ENCODE data around the gene NDUFS2. TPM values are rescaled to one million over a fixed set of nuclear protein-coding genes. Genes with fewer than 3 reads are reported as not detected.

The NDUFS2 gene
- total RNA-seq = 100 to 1,000 TPM; 206 to 260 (median 226) TPM

DNA sequence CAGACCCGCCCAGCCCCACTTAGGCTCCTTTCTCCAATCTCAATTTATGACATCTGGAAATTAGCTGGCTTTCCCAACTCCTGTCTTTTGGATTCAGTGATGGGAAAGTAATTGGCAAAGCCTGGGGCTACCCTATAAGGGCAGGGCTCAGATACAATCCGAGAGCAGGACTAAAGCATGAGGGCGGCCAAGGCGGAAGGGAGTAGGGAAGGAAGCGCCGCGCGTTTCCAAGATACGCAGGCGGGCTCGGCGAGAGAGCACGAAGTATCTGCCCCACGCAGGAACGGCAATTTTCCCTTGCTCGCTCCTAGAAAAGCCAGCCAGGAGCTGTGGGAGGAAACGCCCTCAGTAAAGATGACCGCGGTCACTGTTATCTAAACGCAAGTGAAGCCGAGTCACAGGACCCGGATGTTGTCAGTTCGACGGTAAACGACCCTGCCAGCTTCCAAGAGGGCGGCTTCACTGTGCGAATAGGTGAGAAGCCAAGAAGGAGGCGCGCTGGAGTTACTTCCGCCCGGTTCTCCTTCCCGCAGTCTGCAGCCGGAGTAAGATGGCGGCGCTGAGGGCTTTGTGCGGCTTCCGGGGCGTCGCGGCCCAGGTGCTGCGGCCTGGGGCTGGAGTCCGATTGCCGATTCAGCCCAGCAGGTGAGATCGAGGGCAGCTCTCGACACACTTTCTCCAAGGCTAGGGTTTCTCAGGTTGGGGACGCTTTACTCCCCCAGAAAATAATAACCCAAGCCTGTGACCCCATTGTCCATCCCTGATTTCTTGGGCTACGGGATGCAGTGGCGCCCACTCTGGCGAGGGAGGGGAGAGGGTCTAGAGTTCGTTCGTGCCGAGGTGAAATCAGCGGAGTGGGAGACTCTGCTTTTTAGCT, at the start of gene NDUFS2:
Gene NDUFS2, plus strand, starts transcription at position 532 of the 877 bp plus-strand sequence. Its CDS starts 19 bp downstream, at position 551.
- in situ Hi-C loops (cut with MboI; ENCODE audit: low sequenced_read_pairs in 4 of 4) = loop anchor here in 2 of 4 donors (25.0 kb wide), 1 partner anchor 535 kb away; the partner anchor contains the start of gene DUSP12 (in 2 of the 2)
- H3K4me1 ChIP-seq = peaks cover 58 to 81% of the 10 kb centered on the region in 2 donors
- intact Hi-C loops (cut with DNase I; ENCODE audit: low total_unique reads) = loop anchor here (1.0 to 5.0 kb wide), 4 partner anchors 25 to 185 kb away; partner anchors contain the start of genes DEDD and TOMM40L

DNA sequence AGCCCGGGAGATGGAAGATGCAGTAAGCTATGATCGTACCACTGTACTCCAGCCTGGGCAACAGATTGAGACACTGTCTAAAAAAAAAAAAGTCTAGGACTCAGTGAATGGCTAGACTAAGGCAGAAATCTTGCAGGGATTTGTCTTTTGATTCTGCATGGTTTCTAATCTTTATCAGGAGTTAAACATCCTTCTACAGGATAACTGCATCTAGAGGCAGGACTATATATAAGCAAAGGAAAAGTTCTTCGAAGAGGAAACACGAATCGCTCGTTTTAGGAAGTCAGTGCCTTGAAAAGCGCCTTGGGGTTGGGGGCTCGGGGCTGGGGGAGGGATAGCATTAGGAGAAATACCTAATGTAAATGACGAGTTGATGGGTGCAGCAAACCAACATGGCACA, 49.0 kb upstream of the NDUFS2 start:
- Histone ChIP-seq H3K4me1 (peaks cover 9 to 14% of the 10 kb centered on the region in 2 donors), H3K4me3 (peak overlapping the region; percentile 73 to 96 (median 82)), H3K27me3 (no peaks in the 10 kb centered on the region), H3K9me3 (no peaks in the 10 kb centered on the region), H3K36me3 (peaks cover 0 to 11% of the 10 kb centered on the region in 2 donors), H3K27ac (peak overlapping the region; percentile 88 to 98 (median 92))
- TF ChIP-seq, protein P1, sequence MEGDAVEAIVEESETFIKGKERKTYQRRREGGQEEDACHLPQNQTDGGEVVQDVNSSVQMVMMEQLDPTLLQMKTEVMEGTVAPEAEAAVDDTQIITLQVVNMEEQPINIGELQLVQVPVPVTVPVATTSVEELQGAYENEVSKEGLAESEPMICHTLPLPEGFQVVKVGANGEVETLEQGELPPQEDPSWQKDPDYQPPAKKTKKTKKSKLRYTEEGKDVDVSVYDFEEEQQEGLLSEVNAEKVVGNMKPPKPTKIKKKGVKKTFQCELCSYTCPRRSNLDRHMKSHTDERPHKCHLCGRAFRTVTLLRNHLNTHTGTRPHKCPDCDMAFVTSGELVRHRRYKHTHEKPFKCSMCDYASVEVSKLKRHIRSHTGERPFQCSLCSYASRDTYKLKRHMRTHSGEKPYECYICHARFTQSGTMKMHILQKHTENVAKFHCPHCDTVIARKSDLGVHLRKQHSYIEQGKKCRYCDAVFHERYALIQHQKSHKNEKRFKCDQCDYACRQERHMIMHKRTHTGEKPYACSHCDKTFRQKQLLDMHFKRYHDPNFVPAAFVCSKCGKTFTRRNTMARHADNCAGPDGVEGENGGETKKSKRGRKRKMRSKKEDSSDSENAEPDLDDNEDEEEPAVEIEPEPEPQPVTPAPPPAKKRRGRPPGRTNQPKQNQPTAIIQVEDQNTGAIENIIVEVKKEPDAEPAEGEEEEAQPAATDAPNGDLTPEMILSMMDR (IDR thresholded peaks at IDR 0.05 in 4 of 5, conservative IDR thresholded peaks at IDR 0.05 in 1 of 5) = no peak
- TF ChIP-seq POLR2A (IDR thresholded peaks at IDR 0.05) = no peak
- in situ Hi-C loops (cut with MboI; ENCODE audit: low sequenced_read_pairs in 4 of 4) (loop anchor here in 1 of 4 donors (10.0 kb wide), 1 partner anchor 108 kb away; the partner anchor contains the start of gene USF1), intact Hi-C loops (cut with DNase I; ENCODE audit: low total_unique reads) (loop anchor here (1.0 to 10.0 kb wide), 3 partner anchors 20 to 808 kb away; partner anchors contain the start of genes COPA, NCSTN, NIT1 and PFDN2)
- ATAC-seq (no peak), DNase-seq (no peak)

More for the DNA sequence above, at the start of gene NDUFS2:
- DNase-seq (peak; percentile 99), ATAC-seq (peak; percentile 97)
- Histone ChIP-seq H3K36me3 (peaks cover 0 to 34% of the 10 kb centered on the region in 2 donors), H3K4me3 (peak within 1 kb of the TSS; percentile 66 to 93 (median 84)), H3K9me3 (no peaks in the 10 kb centered on the region), H3K27me3 (no peaks in the 10 kb centered on the region), H3K27ac (peak within 1 kb of the TSS; percentile 94 to 99 (median 98))
- TF ChIP-seq, protein P1 (IDR thresholded peaks at IDR 0.05 in 4 of 5, conservative IDR thresholded peaks at IDR 0.05 in 1 of 5) = peak in 1 of 5 experiments; percentile 18
- peak; percentile 82 to 86 for TF ChIP-seq POLR2A (IDR thresholded peaks at IDR 0.05)

- ATAC-seq = peak; percentile 97 to 98
- intact Hi-C loops (cut with DNase I; ENCODE audit: low total_unique reads) (loop anchor here (1.0 to 10.0 kb wide), 3 partner anchors 21 to 809 kb away; partner anchors contain the start of genes COPA, NCSTN, NIT1 and PFDN2), in situ Hi-C loops (cut with MboI; ENCODE audit: low sequenced_read_pairs in 4 of 4) (loop anchor here in 1 of 4 donors (10.0 kb wide), 1 partner anchor 109 kb away; the partner anchor contains the start of gene USF1)
- peaks cover 0 to 12% of the 10 kb centered on the region in 2 donors for H3K36me3 ChIP-seq
- H3K27me3 ChIP-seq = no peaks in the 10 kb centered on the region
- no peaks in the 10 kb centered on the region for H3K9me3 ChIP-seq
- peak within 1 kb of the TSS; percentile 88 to 98 (median 92) for H3K27ac ChIP-seq
- H3K4me3 ChIP-seq = peak within 1 kb of the TSS; percentile 73 to 96 (median 82)
- TF ChIP-seq, protein P1 (IDR thresholded peaks at IDR 0.05 in 4 of 5, conservative IDR thresholded peaks at IDR 0.05 in 1 of 5) = no peak
- TF ChIP-seq POLR2A (IDR thresholded peaks at IDR 0.05) = peak in 1 of 2 donors; percentile 26
- peak; percentile 68 to 74 for DNase-seq
- peaks cover 9 to 18% of the 10 kb centered on the region in 2 donors for H3K4me1 ChIP-seq
Observed at GRCh38 chr1:161153682-161154337, 48.4 kb upstream of the NDUFS2 start, which contains the start of gene UFC1. UFC1 (plus strand) TSS chr1:161153978; CDS start chr1:161153998, 20 bp downstream.

- in situ Hi-C loops (cut with MboI; ENCODE audit: low sequenced_read_pairs in 4 of 4) (loop anchor here in 1 of 4 donors (10.0 kb wide), 1 partner anchor 113 kb away; the partner anchor contains the start of gene USF1), intact Hi-C loops (cut with DNase I; ENCODE audit: low total_unique reads) (loop anchor here (2.0 to 10.0 kb wide), 2 partner anchors 111 to 813 kb away; partner anchors contain the start of genes COPA and NCSTN)
- no peak for DNase-seq
- H3K9me3 ChIP-seq = no peaks in the 10 kb centered on the region
- no peak for ATAC-seq
- H3K4me3 ChIP-seq = no peak overlapping the region
- TF ChIP-seq, protein P1 (IDR thresholded peaks at IDR 0.05 in 4 of 5, conservative IDR thresholded peaks at IDR 0.05 in 1 of 5) = no peak
- TF ChIP-seq POLR2A (IDR thresholded peaks at IDR 0.05) = no peak
- H3K4me1 ChIP-seq = peaks cover 25 to 38% of the 10 kb centered on the region in 2 donors
- H3K36me3 ChIP-seq = peaks cover 0 to 33% of the 10 kb centered on the region in 2 donors
- H3K27ac ChIP-seq = peak overlapping the region in 1 of 4 donors; percentile 95
- H3K27me3 ChIP-seq = no peaks in the 10 kb centered on the region
Observed at GRCh38 chr1:161157867-161158266, 44.3 kb upstream of the NDUFS2 start.

Measured in gastrocnemius medialis (tissue), 4 donors.